HK-2 (cell line): ENCODE data around the gene UBR4.
"Not testable (repeated sequence)": the region's sequence is repeated elsewhere in the genome, so short reads cannot be mapped to it uniquely, and the experiment has no call there.

ENCODE experiments used
- DNase-seq: peaks from one replicate; pipeline ENCODE4 v3.0.0-alpha.2; 2018; ENCODE audit not compliant: unreplicated experiment

UBR4 gene

GRCh38 chr1:19220080-19220846 is 10.2 kb upstream of the UBR4 start:
- no peak for DNase-seq

GRCh38 chr1:19219451-19219850 is 9.4 kb upstream of the UBR4 start:
- DNase-seq: no peak

- DNase-seq: not testable (repeated sequence)
Measured at GRCh38 chr1:19216585-19216984, 6.5 kb upstream of the UBR4 start.

GRCh38 chr1:19213580-19213979 is 3.5 kb upstream of the UBR4 start:
- no peak for DNase-seq

DNA sequence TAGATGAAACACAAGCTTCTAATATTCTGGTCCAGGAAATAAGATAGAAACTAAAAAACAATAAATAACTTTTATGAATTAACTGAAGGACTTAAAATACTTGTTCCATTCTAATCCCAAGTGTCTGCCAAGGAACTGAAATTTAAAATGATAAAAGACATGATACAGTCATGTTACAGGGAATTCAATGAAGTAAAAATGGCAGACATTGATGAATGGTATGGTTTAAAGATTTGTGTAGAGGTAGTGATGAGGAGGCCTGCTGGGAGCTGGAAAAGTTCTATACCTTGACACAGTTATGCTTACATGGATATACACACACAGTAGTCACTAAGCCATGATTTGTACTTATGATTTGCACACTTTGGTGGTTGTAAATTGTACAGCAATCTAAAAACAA is 2.1 kb upstream of the UBR4 start:
- DNase-seq: no peak

DNA sequence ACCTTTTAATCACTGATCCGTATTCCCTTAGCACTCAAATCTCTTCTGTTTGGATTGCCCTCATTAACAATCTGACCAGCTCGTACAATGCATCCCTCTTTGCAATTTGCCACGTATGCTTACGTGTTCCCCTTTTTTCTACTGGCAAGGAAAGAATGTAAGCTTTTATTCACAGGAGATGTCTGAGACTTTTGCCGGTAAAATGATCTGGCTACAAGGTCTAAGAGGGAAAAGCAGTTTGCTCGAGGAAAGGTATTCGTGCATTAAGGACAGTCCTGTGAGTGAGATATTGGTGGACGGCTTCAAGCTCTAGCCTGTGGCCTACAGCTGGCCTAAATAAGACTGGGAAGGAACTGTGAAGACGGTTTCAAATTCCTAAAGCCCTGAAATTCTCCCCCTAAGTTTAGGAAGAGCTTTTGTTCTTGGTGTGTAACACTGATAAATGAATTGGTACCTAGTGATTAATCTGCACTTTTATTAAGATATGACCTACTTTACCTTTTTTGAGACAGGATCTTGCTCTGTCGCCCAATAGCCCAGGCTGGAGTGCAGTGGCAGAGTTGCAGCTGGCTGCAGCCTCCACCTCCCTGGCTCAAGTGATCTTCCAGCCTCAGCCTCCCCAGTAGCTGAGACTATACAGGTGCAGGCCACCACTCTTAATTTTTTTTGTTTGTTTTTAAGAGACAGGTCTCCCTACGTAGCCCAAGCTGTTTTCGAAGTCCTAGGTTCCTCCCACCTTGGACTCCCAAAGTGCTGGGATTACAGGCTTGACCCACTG is 895 bp upstream of the UBR4 start:
- DNase-seq: no peak

- peak; percentile 42 for DNase-seq
Measured at GRCh38 chr1:19209439-19209989, 552 bp downstream of the UBR4 start.

DNA sequence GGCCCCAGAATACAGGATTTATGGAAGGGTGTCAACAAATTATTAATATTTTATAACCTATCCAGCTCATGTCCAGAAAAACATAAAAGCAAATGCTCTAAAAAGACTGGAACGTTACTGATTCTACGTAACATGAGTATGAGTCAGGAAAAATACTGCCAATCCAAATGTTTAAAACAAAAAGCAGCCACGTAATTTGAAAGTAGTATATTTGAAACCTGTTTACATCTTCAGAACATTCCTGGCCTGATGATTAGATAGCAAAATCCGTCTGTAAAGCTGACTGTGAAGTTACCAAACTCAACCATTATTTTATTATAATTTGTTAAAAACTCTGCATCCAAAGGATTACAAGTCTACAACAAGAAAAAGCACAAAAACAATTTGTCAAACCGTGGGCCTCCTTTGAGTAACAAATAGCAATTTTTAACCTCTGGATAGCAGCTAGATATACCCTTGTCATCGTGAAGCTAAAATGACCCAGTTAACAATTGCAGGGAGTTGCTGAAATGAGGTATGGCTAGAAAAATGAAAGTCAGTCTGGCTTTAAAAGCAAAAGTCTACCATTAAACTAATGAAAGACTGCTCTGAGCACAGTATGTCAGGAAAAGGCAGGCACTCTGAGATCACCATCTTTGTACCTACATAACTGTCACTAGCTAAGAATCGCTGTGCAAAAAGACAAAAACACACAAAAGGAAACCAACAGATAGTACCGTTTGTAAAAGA is 1.2 kb downstream of the UBR4 start:
- DNase-seq: no peak

- no peak for DNase-seq
Measured at GRCh38 chr1:19206947-19207346, 3.1 kb downstream of the UBR4 start.

DNA sequence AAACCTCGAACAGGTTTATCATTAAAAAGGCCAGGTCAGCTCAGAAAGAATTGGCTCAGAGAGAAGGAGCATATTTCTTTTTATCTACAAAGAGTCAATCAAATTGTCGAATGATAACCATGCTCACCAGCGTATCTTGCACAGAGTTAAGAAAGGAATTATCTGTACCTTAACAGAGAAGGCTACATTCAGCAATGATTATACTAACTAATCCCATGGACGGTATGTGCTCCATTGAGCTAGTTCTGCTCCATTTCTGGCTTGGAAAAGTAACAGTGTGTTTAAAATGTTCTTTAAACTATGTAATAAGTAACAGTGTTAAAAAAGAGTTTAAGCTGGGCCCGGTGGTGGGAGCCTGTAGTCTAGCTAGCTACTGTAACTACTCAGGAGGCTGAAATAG is 4.2 kb downstream of the UBR4 start:
- no peak for DNase-seq

DNA sequence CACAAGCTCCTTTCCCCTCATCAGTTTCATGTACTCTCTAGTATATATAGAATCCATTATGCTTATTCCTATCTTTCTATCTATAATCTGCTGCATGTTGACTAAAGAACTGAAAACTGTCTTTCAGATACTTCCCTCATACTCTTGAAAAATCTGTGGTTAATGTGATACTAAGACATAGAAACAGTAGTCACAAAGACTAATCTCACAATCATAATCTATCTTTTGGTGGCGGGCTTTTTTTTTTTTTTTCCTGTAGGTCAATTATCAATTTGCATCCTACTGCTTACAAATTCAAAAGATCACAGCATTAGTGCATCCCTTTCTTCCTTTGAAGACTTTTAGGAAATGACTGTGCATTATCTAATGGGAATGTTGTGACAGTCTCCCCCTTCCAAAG is 4.7 kb downstream of the UBR4 start:
- no peak for DNase-seq

GRCh38 chr1:19204446-19205266 is 5.4 kb downstream of the UBR4 start:
- no peak for DNase-seq

DNA sequence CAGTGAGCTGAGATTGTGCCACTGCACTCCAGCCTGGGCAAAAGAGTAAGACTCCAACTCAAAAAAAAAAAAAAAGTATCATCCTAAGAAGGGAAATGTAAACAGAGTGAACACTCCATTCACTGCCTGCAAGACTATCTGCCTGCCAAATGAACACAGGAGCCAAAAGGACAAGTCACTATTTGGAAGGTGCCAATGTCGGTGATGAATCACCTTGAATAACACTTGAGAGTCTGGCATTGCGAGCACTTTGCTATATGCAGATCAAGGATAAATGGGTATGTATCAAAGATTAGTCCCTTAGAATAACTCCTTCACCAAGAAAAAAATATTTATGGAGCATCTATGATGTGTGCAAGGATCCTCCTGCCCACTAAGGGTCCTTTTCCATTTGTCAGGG is 6.6 kb downstream of the UBR4 start:
- no peak for DNase-seq

DNA sequence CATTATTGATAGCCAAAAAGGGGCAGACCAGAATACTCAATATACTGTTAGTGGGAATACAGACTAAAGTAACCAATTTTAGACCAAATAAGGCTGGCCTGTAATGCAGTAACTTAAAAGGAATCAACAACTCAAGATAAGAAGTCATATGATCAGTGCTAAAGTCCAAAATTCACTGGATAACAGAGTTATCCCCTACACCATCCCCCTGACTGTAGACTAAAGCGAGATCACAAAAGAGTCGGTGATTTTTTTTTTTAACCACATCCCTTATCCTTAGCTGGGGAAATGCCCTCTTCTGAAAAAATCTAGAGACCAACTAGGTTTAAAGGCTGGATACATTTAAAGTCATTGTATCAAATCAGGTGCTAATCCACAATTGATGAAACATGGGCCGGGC is 7.7 kb downstream of the UBR4 start:
- DNase-seq: no peak

DNA sequence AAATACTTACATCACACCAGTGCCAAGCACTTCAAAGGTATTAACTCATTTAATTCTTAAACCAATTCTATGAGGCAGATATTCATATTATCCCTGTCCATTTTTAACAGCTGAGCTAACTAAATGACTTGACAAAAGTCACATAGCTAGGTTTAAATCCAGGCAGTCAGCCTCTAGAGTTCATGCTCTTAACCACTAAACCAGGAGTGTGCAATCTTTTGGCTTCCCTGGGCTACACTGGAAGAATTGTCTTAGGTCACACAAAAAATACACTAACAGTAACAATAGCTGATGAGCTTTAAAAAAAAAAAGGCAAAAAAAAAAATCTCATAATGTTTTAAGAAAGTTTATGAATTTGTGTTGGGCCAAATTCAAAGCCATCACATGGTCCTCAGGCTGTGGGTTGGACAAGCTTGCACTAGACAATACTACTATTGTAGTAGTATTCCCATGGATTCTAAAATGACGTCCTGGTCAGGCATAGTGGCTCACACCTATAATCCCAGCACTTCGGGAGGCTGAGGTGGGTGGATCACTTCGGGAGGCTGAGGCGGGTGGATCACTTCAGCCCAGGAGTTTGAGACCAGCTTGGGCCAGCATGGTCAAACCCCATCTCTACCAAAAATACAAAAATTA is 10.0 kb downstream of the UBR4 start:
- DNase-seq: no peak

DNA sequence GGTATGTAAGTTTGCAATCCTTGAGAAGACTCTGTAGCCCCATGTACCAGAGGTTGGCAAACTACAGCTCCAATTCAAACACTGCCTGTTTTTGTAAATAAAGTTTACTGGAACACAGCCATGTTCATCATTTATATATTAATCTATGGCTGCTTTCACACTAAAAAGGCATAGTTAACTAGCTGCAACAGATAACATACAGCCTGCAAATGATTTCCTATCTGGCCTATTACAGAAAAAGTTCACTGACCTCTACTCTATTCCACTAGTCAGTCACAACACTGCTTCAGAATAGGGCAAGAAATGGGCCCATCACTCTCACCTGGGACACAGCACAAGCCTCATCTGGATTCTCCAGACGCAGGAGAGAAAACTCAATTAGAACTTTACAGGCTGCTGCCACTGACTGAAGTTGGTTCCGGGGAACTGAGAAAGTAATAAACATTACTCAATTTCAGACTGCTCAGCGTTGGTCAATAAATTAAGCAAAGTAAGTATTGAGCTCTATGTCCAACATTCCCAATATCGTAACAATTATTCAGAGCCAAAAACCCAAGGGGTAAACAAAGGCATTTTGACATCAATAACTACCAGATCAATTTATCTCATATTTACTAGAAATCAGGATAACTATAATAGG is 10.6 kb downstream of the UBR4 start:
- DNase-seq: no peak

DNA sequence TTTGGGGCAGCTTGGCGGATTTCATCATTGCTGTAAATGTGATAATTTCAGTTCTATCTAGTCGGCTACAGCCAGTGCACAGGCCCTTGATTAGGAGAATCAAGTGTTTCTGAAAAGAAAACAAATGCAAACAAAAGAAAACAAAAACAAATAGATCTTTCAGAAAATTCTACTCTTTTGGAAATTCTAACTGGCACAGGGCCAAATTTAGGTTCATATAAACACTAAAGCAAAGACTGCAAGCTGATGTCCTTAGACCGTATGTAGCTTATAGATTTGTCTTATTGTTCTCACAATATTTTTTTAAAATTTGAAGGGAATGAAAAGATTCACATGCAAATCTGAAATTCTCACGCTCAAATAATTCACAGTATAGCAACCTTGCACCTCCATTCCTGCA is 11.2 kb downstream of the UBR4 start:
- no peak for DNase-seq

DNA sequence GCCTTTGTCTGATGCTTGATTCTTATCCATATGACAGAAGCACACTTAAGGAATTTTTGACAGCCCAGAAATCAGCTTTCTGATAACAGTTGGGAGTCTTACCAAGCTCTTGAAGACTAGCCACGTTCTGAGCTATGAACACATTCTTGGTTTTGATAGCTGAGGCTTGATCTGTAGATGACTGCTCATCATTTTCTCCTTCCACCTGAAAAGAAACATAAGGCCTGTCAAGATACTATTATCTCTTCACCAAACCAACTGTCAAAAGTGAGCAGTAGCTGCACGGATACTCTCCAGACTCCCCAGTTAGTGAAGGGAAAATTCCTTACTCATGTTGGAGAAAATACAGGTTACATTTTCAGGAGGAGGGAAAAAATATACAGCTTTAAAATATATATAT is 12.2 kb downstream of the UBR4 start:
- no peak for DNase-seq

DNA sequence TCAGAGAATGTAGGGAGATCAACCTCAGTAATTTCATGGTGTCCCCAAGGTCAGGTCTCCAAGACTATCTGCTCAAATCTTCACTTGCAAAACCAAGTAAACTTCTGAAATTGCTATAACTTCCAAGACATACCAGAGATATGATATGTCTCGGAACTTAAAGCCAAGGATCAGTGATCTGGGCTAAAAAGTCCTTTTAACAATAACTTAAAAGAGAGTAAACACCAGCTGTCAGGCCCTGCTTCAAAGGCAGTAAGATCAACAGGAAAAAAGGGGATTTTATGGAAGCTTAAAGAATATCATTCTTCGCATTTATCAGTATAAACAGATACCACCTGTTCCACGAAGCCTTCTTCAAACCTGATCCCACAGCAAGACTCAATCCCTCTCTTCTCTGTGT is 13.7 kb downstream of the UBR4 start:
- DNase-seq: no peak

GRCh38 chr1:19193004-19193403 is 17.1 kb downstream of the UBR4 start:
- no peak for DNase-seq

- no peak for DNase-seq
Measured at GRCh38 chr1:19191811-19192210, 18.3 kb downstream of the UBR4 start.
